DMS 273 (cell line): ENCODE data around the gene CD22.

Experiments
- DNase-seq: peaks from one replicate; lab custom pipeline; 2025; ENCODE audit not compliant: unreplicated experiment; lab: John Stamatoyannopoulos, UW

Gene CD22

GRCh38 chr19:35341006-35341405, 12.0 kb downstream of the CD22 start:
- DNase-seq, result no peak

- no peak for DNase-seq
Observed at GRCh38 chr19:35341565-35342225, 12.7 kb downstream of the CD22 start.

- DNase-seq, result peak; percentile 49
Observed at GRCh38 chr19:35342430-35342829, 13.4 kb downstream of the CD22 start.

- DNase-seq, result no peak
Observed at GRCh38 chr19:35344511-35345031, 15.6 kb downstream of the CD22 start.

- no peak for DNase-seq
Observed at GRCh38 chr19:35345671-35346111, 16.7 kb downstream of the CD22 start.

GRCh38 chr19:35346193-35347052, 17.4 kb downstream of the CD22 start:
- no peak for DNase-seq

GRCh38 chr19:35347171-35347929, 18.4 kb downstream of the CD22 start, which contains the start of gene FFAR1:
TSS of gene FFAR1 (plus strand) at chr19:35347902. CDS start at chr19:35351552, 3,650 bp downstream.
- DNase-seq, result no peak

GRCh38 chr19:35347930-35348298, 18.9 kb downstream of the CD22 start:
- DNase-seq, result no peak

- no peak for DNase-seq
Observed at GRCh38 chr19:35348911-35349611, 20.1 kb downstream of the CD22 start.

GRCh38 chr19:35349614-35350521, 20.9 kb downstream of the CD22 start:
- DNase-seq, result no peak

GRCh38 chr19:35350591-35350990, 21.6 kb downstream of the CD22 start:
- DNase-seq, result no peak

GRCh38 chr19:35351411-35352176, 22.6 kb downstream of the CD22 start:
- DNase-seq, result no peak

- DNase-seq, result no peak
Observed at GRCh38 chr19:35352177-35352447, 23.1 kb downstream of the CD22 start.

GRCh38 chr19:35352448-35353304, 23.7 kb downstream of the CD22 start:
- DNase-seq, result peak; percentile 87

- no peak for DNase-seq
Observed at GRCh38 chr19:35353635-35354034, 24.6 kb downstream of the CD22 start.

- DNase-seq, result no peak
Observed at GRCh38 chr19:35354898-35355297, 25.9 kb downstream of the CD22 start.

- no peak for DNase-seq
Observed at GRCh38 chr19:35355791-35356460, 26.9 kb downstream of the CD22 start.
